K562 (cell line): ENCODE results near the gene BCL7B. TPM values are rescaled to one million over a fixed set of nuclear protein-coding genes. Genes with fewer than 3 reads are reported as not detected.

ENCODE experiments used
- ATAC-seq: fragments of 200-7000 bp; cut with Tn5 transposase; 3 replicates; pipeline ENCODE4 v1.9.1; 2020; ENCODE audit warnings: moderate library complexity
- BruUV-seq: library from RNA; stranded (reverse); fragments of 400-500 nt; replicated peaks from 2 replicates; lab custom pipeline; 2021; lab: Mats Ljungman, UMichigan
- CTCF ChIA-PET: fragments of 300-600 bp; formaldehyde crosslinking; extraction: SDS; loops from one replicate; lab custom pipeline; 2021; ENCODE audit warnings: low intra/inter-chr PET ratio; lab: Yijun Ruan, JAX
- POLR2A ChIA-PET: fragments of 300-600, 350-650 bp; sonication (Branson Sonifier 250); formaldehyde crosslinking; extraction: SDS; loops from one replicate; lab custom pipeline; 2021; ENCODE audit warnings: antibody characterized with exemption, inconsistent platforms; lab: Yijun Ruan, JAX
- DNase-seq, 4 experiments: peaks; one replicate each; pipeline versions ENCODE4 v3.0.0 to v3.0.0-alpha.2; 2011 to 2018; ENCODE audit warnings: low spot score in 3 of 4, mixed read lengths in 3 of 4; ENCODE audit errors: extremely low read depth in 1 of 4
- FAIRE-seq: peaks from 2 replicates; lab custom pipeline; 2011; peaks lifted over from hg19 to GRCh38; lab: Jason Lieb, UNC
- H2AFZ ChIP-seq: 2 replicates; pipeline ENCODE4 v1.6.0; 2011; ENCODE audit warnings: low read depth, low read length, control low read depth, inconsistent platforms
- H3K27ac ChIP-seq: fragments of 200-600 bp; 3 replicates; pipeline ENCODE4 v1.8.0; 2011; ENCODE audit warnings: low read depth, mild to moderate bottlenecking, control low read depth, inconsistent platforms, low read length, moderate library complexity, mixed read lengths; ENCODE audit errors: extremely low read depth
- H3K27me3 ChIP-seq, 2 experiments: fragments of 300-600 bp in 1 of 2; 2 replicates in 1 of 2; 3 replicates in 1 of 2; pipeline versions ENCODE4 v1.6.0 to v1.8.0; 2011; ENCODE audit warnings: inconsistent platforms in 2 of 2, low read length in 2 of 2, mild to moderate bottlenecking in 1 of 2, mixed read lengths in 1 of 2, moderate library complexity in 1 of 2; ENCODE audit not compliant: control insufficient read depth in 2 of 2, insufficient read depth in 2 of 2
- H3K36me3 ChIP-seq: fragments of 300-600 bp; 3 replicates; pipeline ENCODE4 v1.8.0; 2011; ENCODE audit warnings: mild to moderate bottlenecking, low read length, inconsistent platforms; ENCODE audit not compliant: control insufficient read depth, insufficient read depth
- H3K4me1 ChIP-seq, 2 experiments: fragments of 200-600 bp in 1 of 2; replicated peaks in 1 of 2; 2 replicates in 1 of 2; 3 replicates in 1 of 2; pipeline versions ENCODE4 v1.5.1 to v1.8.0; 2011; ENCODE audit warnings: inconsistent platforms in 2 of 2, low read length in 2 of 2, mild to moderate bottlenecking in 1 of 2, mixed read lengths in 1 of 2, moderate library complexity in 1 of 2; ENCODE audit not compliant: control insufficient read depth in 2 of 2, insufficient read depth in 2 of 2
- H3K4me2 ChIP-seq: 2 replicates; pipeline ENCODE4 v1.6.1; 2011; ENCODE audit warnings: low read length, control low read depth, inconsistent platforms, mixed read lengths; ENCODE audit not compliant: insufficient read depth
- H3K4me3 ChIP-seq: fragments of 200-600 bp; sonication (generic), shearing (Covaris generic); 2 replicates; pipeline ENCODE4 v1.5.1; 2016; ENCODE audit warnings: control low read depth, inconsistent platforms
- H3K79me2 ChIP-seq: fragments of 200-600 bp; 3 replicates; pipeline ENCODE4 v1.8.0; 2011; ENCODE audit warnings: low read length, inconsistent platforms; ENCODE audit not compliant: control insufficient read depth, insufficient read depth
- H3K9ac ChIP-seq, 2 experiments: 2 replicates each; pipeline versions ENCODE4 v1.6.0 to v1.6.1; 2011; ENCODE audit warnings: low read depth in 2 of 2, low read length in 2 of 2, control low read depth in 1 of 2, inconsistent platforms in 1 of 2, mild to moderate bottlenecking in 1 of 2, mixed read lengths in 1 of 2; ENCODE audit not compliant: insufficient read depth in 1 of 2
- H3K9me1 ChIP-seq: one replicate; pipeline ENCODE4 v1.6.0; 2011; ENCODE audit warnings: inconsistent platforms, mild to moderate bottlenecking, low read length, moderate library complexity; ENCODE audit not compliant: control insufficient read depth, insufficient read depth
- H3K9me3 ChIP-seq: replicated peaks from 2 replicates; pipeline ENCODE4 v1.5.1; 2011; ENCODE audit warnings: low read depth, low read length, inconsistent platforms; ENCODE audit not compliant: control insufficient read depth, insufficient read depth
- H4K20me1 ChIP-seq: replicated peaks from 2 replicates; pipeline ENCODE4 v1.6.1; 2011; ENCODE audit warnings: low read length, inconsistent platforms, mixed read lengths; ENCODE audit not compliant: control insufficient read depth, insufficient read depth
- C11orf30 ChIP-seq: fragments of 450-650 bp; IDR thresholded peaks from 2 replicates; pipeline ENCODE4 v1.6.1; 2016; ENCODE audit warnings: low read depth, mild to moderate bottlenecking
- E2F3 ChIP-seq: fragments of 250-450 bp; sonication (Bioruptor Pico); IDR thresholded peaks from 2 replicates; pipeline ENCODE4 v1.4.0; 2020; ENCODE audit warnings: mild to moderate bottlenecking
- ESRRA ChIP-seq: fragments of 450-650 bp; IDR thresholded peaks from 2 replicates; pipeline ENCODE4 v1.6.1; 2014; ENCODE audit warnings: low read depth, mild to moderate bottlenecking, moderate library complexity, borderline replicate concordance
- ETV1 ChIP-seq: fragments of 450-650 bp; conservative IDR thresholded peaks from 2 replicates; pipeline ENCODE4 v1.6.1; 2016; ENCODE audit warnings: missing genetic modification characterization, control low read depth, low read depth, missing compliant biosample characterization
- GABPA ChIP-seq: fragments of 200-800 bp; sonication (Bioruptor generic); conservative IDR thresholded peaks from 2 replicates; pipeline ENCODE4 v1.6.1; 2016; ENCODE audit warnings: low read depth, missing genetic modification characterization, missing compliant biosample characterization
- OTX1 ChIP-seq: fragments of 450-650 bp; formaldehyde crosslinking; IDR thresholded peaks from 2 replicates; pipeline ENCODE4 v1.4.0; 2022; ENCODE audit warnings: mild to moderate bottlenecking
- PPARD ChIP-seq: fragments of 250-450 bp; sonication (Bioruptor Pico); IDR thresholded peaks from 2 replicates; pipeline ENCODE4 v1.8.0; 2022; ENCODE audit warnings: inconsistent platforms, mild to moderate bottlenecking, moderate library complexity
- RNF219 ChIP-seq: fragments of 250-450 bp; sonication (Bioruptor Pico); IDR thresholded peaks from 2 replicates; pipeline ENCODE4 v1.5.0; 2022; ENCODE audit warnings: mild to moderate bottlenecking
- SRSF7 ChIP-seq: fragments of 200-400 bp; formaldehyde crosslinking; optimal IDR thresholded peaks from 2 replicates; pipeline ENCODE3; 2017; ENCODE audit warnings: mild to moderate bottlenecking, low read depth, low read length
- TCF3 ChIP-seq: sonication (generic); formaldehyde crosslinking; IDR thresholded peaks from 2 replicates; pipeline ENCODE4 v1.4.0; 2020; ENCODE audit warnings: mild to moderate bottlenecking, missing genetic modification reagents
- TSHZ1 ChIP-seq: fragments of 250-450 bp; sonication (Bioruptor Pico); IDR thresholded peaks from 2 replicates; pipeline ENCODE4 v1.4.0; 2020; ENCODE audit warnings: mild to moderate bottlenecking, moderate library complexity
- ZMIZ1 ChIP-seq, 2 experiments: fragments of 150-350 bp in 1 of 2; IDR thresholded peaks; 2 replicates each; pipeline ENCODE4 v1.6.1; 2012 to 2016; ENCODE audit warnings: low read depth in 2 of 2, low read length in 2 of 2, mild to moderate bottlenecking in 1 of 2, moderate library complexity in 1 of 2
- ZNF253 ChIP-seq: fragments of 250-450 bp; sonication (Bioruptor Pico); conservative IDR thresholded peaks from 2 replicates; pipeline ENCODE4 v1.6.1; 2021; ENCODE audit warnings: mild to moderate bottlenecking
- WGBS: fragments of 100-300 bp; shearing (Covaris generic); methylation state at CpG from one replicate; pipeline ENCODE4 v1.1.6; 2016; ENCODE audit warnings: low coverage, mixed read lengths; ENCODE audit not compliant: insufficient coverage; ENCODE audit errors: missing lambda C conversion rate; 5-methylcytosine and 5-hydroxymethylcytosine counted together
- in situ Hi-C: fragments of 300-500 bp; cut with MboI; formaldehyde crosslinking; loops from 4 replicates; pipeline ENCODE4 v1.15.0; 2018; ENCODE audit warnings: inconsistent platforms, mixed read lengths
- intact Hi-C: fragments of 100-400 bp; cut with micrococcal nuclease; formaldehyde crosslinking; loops from 2 replicates; pipeline ENCODE4 v1.14.2; 2022
- polyA plus RNA-seq, 8 experiments: library from polyadenylated mRNA; depleted of rRNA in 4 of 8; stranded (reverse) in 5 of 8; unstranded in 3 of 8; fragments of >200 nt; fragmentation: Nextera tagmentation in 2 of 8; fragmentation: Illumina TruSeq in 1 of 8; extraction: Ambion mirVana in 2 of 8; extraction: Trizol in 1 of 8; gene quantifications; 2 replicates each; pipeline versions ENCODE4 v1.2.1 to v1.2.3, GENCODE V29; 2011 to 2014; ENCODE audit warnings: inconsistent platforms in 1 of 8, missing spikeins in 1 of 8
- total RNA-seq, 7 experiments: library from RNA; depleted of rRNA in 6 of 7; stranded (reverse); fragments of >200 nt in 6 of 7; fragmentation: Illumina TruSeq in 2 of 7; extraction: Trizol in 2 of 7; gene quantifications; 2 replicates each; pipeline versions ENCODE4 v1.2.1 to v1.2.3, GENCODE V29; 2011 to 2021; ENCODE audit warnings: low replicate concordance in 1 of 7

Gene BCL7B
- total and polyA plus RNA-seq, 9 of the 15 experiments (the other 6 are each of a cell fraction or from before 2014, with no cell fraction given) = 10.0 to 73.2 (median 32.9) TPM

GRCh38 chr7:73509463-73509862 is 48.0 kb downstream of the BCL7B start (continued):
- no peak for TF ChIP-seq ZMIZ1 (IDR thresholded peaks at IDR 0.05; ENCODE audit: low read depth in 2 of 2, low read length in 2 of 2)
- no peak for TF ChIP-seq E2F3 (CRISPR knock-in tag)
- no peak for TF ChIP-seq TCF3
- TF ChIP-seq ZNF253 = no peak
- TF ChIP-seq ESRRA = no peak

GRCh38 chr7:73507556-73507955 is 49.9 kb downstream of the BCL7B start:
- WGBS = 100% methylated on average over 2 of the region's 2 CpGs
- Histone ChIP-seq H3K9me3 (no peaks in the 10 kb centered on the region), H3K4me1 (no peaks in the 10 kb centered on the region; a peak in 1 of 5 replicates), H3K4me3 (no peak overlapping the region), H3K9me1 (no peaks in the 10 kb centered on the region), H3K27me3 (no peaks in the 10 kb centered on the region), H3K4me2 (no peak overlapping the region), H3K79me2 (peaks cover 73% of the 10 kb centered on the region), H3K36me3 (peaks cover 95% of the 10 kb centered on the region), H2AFZ (no peak overlapping the region), H4K20me1 (peaks cover 9% of the 10 kb centered on the region; the same call in 1 of the 2 replicates), H3K27ac (no peak overlapping the region), H3K9ac (no peak overlapping the region)
- intact Hi-C loops = no loop called here
- no TSS peak for BruUV-seq
- ATAC-seq (no peak), DNase-seq (no peak), FAIRE-seq (no peak)
- in situ Hi-C loops = no loop called here
- ChIA-PET CTCF (no interaction called here), POLR2A (interaction anchor here (1.9 to 2.5 kb wide), 2 partner anchors 10 to 11 kb away, joined by 4 to 10 read pairs; no protein-coding TSS in a partner anchor)
- TF ChIP-seq PPARD (CRISPR knock-in tag) = no peak
- TF ChIP-seq ETV1 (tag) = no peak
- no peak for TF ChIP-seq C11orf30
- no peak for TF ChIP-seq GABPA (tag)
- no peak for TF ChIP-seq SRSF7
- no peak for TF ChIP-seq E2F3 (CRISPR knock-in tag)
- no peak for TF ChIP-seq RNF219 (CRISPR knock-in tag)
- no peak for TF ChIP-seq TSHZ1 (CRISPR knock-in tag)
- no peak for TF ChIP-seq OTX1
